ENCODE measurements around the gene SYCE3. TPM values are rescaled to one million over a fixed set of nuclear protein-coding genes. Genes with fewer than 3 reads are reported as not detected.

Gene SYCE3
- total RNA-seq, 4 donors from 2014 or later: not detected

DNA sequence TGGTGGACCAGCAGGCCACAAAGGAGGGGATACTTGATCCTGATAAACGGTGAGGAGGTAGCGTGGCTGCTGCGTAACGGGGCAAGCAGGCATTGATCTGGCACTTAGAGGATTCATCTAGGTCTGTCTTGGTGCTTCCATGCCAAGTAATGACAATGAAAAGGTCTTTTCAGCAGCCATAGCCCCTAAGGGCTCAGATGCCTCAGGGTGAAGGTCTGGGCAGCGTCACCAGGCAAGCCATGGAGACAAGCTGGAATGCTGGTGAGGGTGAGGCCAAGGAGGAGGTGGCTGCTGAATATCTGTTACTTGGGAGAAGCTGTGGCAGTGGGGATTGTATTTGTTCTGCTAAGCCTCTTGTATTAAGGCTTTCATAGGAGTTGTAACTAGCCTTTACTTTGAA is 24.7 kb upstream of the SYCE3 start:
- no peak for DNase-seq (ENCODE audit: extremely low spot score)

DNA sequence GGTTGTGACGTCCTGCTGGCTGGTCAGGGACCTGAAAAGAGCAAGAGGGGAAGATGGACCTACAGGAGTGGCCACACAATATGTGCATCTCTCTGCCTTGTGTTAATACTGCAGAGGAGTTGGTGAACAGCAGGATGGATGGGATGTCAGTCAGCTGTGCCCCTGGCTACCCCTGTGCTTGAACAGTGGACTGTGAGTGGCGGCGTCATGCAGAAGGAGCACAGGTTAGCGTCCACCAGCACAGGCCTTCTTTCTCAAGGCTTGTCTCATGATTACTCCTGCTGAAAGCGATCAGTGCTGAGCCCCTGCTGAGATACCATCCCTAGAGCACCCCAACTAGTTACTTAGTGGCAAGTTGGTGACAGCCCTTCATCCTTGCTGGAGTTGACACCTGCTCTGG is 23.7 kb upstream of the SYCE3 start:
- TF ChIP-seq EP300 (IDR thresholded peaks at IDR 0.05): no peak
- TF ChIP-seq, protein P1, sequence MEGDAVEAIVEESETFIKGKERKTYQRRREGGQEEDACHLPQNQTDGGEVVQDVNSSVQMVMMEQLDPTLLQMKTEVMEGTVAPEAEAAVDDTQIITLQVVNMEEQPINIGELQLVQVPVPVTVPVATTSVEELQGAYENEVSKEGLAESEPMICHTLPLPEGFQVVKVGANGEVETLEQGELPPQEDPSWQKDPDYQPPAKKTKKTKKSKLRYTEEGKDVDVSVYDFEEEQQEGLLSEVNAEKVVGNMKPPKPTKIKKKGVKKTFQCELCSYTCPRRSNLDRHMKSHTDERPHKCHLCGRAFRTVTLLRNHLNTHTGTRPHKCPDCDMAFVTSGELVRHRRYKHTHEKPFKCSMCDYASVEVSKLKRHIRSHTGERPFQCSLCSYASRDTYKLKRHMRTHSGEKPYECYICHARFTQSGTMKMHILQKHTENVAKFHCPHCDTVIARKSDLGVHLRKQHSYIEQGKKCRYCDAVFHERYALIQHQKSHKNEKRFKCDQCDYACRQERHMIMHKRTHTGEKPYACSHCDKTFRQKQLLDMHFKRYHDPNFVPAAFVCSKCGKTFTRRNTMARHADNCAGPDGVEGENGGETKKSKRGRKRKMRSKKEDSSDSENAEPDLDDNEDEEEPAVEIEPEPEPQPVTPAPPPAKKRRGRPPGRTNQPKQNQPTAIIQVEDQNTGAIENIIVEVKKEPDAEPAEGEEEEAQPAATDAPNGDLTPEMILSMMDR (IDR thresholded peaks at IDR 0.05): no peak
- TF ChIP-seq POLR2A (IDR thresholded peaks at IDR 0.05; ENCODE audit: low read depth): no peak
- no peak for TF ChIP-seq POLR2AphosphoS5 (IDR thresholded peaks at IDR 0.05)
- Histone ChIP-seq H3K36me3 (peaks cover 0 to 1% (median under 1%) of the 10 kb centered on the region in 4 donors), H3K4me1 (peaks cover 12 to 17% (median 15%) of the 10 kb centered on the region in 4 donors), H3K4me3 (no peak overlapping the region), H3K9me3 (no peaks in the 10 kb centered on the region), H3K27ac (replicated peaks in 1 of 4) (no peak overlapping the region), H3K27me3 (no peaks in the 10 kb centered on the region)
- 80% methylated on average over 5 of the region's 5 CpGs for WGBS
- intact Hi-C loops (cut with DNase I): no loop called here
- no peak for DNase-seq (ENCODE audit: extremely low spot score)

More for the DNA sequence above, 24.7 kb upstream of the SYCE3 start:
- Histone ChIP-seq H3K36me3 (no peaks in the 10 kb centered on the region), H3K9me3 (no peaks in the 10 kb centered on the region), H3K4me1 (peaks cover 7 to 9% (median 8%) of the 10 kb centered on the region in 4 donors), H3K4me3 (no peak overlapping the region), H3K27me3 (no peaks in the 10 kb centered on the region), H3K27ac (replicated peaks in 1 of 4) (no peak overlapping the region)
- TF ChIP-seq EP300 (IDR thresholded peaks at IDR 0.05): no peak
- TF ChIP-seq, protein P1 (IDR thresholded peaks at IDR 0.05): no peak
- TF ChIP-seq POLR2AphosphoS5 (IDR thresholded peaks at IDR 0.05): no peak
- no peak for TF ChIP-seq POLR2A (IDR thresholded peaks at IDR 0.05; ENCODE audit: low read depth)
- WGBS: 100% methylated on average over 1 of the region's 5 CpGs
- intact Hi-C loops (cut with DNase I): no loop called here

GRCh38 chr22:50585781-50586180 is 23.1 kb upstream of the SYCE3 start:
- Histone ChIP-seq H3K9me3 (no peaks in the 10 kb centered on the region), H3K4me3 (no peak overlapping the region), H3K27me3 (no peaks in the 10 kb centered on the region), H3K27ac (replicated peaks in 1 of 4) (no peak overlapping the region), H3K36me3 (peaks cover 0 to 8% (median 6%) of the 10 kb centered on the region in 4 donors), H3K4me1 (peaks cover 19 to 24% (median 21%) of the 10 kb centered on the region in 4 donors)
- intact Hi-C loops (cut with DNase I): no loop called here
- DNase-seq (ENCODE audit: extremely low spot score): no peak
- WGBS: 91% methylated on average over 8 of the region's 8 CpGs
- no peak for TF ChIP-seq EP300 (IDR thresholded peaks at IDR 0.05)

- intact Hi-C loops (cut with DNase I): no loop called here
- peaks cover 0 to 12% (median 11%) of the 10 kb centered on the region in 4 donors for H3K36me3 ChIP-seq
- H3K27me3 ChIP-seq: no peaks in the 10 kb centered on the region
- 89% methylated on average over 3 of the region's 3 CpGs for WGBS
- H3K9me3 ChIP-seq: no peaks in the 10 kb centered on the region
- H3K4me1 ChIP-seq: peaks cover 19 to 27% (median 22%) of the 10 kb centered on the region in 4 donors
- DNase-seq (ENCODE audit: extremely low spot score): no peak
- H3K27ac ChIP-seq (replicated peaks in 1 of 4): no peak overlapping the region
- H3K4me3 ChIP-seq: no peak overlapping the region
- TF ChIP-seq, protein P1 (IDR thresholded peaks at IDR 0.05): no peak
- TF ChIP-seq EP300 (IDR thresholded peaks at IDR 0.05) (no peak), POLR2AphosphoS5 (IDR thresholded peaks at IDR 0.05) (no peak), POLR2A (IDR thresholded peaks at IDR 0.05; ENCODE audit: low read depth) (no peak)
Measured at GRCh38 chr22:50585238-50585637, 22.5 kb upstream of the SYCE3 start.

DNA sequence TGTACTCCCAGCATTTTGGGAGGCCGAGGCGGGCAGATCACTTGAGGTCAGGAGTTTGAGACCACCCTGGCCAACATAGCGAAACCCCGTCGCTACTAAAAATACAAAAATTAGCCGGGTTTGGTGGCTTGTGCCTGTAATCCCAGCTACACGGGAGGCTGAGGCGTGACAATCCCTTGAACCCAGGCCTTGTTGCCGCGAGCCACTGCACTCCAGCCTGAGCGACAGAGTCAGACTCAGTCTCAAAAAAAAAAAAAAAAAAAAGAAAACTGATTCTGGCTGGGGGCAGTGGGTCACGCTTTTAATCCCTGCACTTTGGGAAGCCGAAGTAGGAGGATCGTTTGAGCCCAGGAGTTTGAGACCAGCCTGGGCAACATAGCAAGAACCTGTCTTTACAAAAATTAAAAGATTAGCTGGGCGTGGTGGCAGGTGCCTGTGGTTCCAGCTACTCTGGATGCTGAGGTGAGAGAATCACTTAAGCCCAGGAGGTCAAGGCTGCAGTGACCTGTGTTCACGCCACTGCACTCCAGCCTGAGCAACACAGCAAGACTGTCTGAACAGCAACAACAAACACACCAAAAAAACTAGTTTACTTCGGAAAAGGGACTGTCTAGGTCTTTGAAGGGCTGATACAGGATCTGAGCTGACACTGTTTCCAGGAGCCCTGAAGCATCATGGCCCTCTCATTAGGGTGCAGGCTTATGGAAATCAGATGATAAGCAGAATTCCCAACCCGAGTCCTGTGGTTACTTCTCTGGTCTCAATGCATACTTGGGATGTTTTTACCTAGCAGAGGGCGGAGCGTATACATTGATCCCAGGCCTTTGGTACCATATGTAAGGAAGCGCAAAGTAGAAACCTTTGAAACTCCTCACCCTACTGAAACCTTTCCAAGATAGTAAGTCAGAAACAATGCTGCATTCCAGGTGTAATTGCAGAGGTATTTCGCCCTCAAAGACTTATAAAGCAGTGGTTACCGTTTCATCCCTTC is 21.7 kb upstream of the SYCE3 start:
- WGBS: 95% methylated on average over 23 of the region's 23 CpGs
- Histone ChIP-seq H3K36me3 (peaks cover 0 to 20% (median 17%) of the 10 kb centered on the region in 4 donors), H3K4me1 (peaks cover 19 to 36% (median 26%) of the 10 kb centered on the region in 4 donors), H3K4me3 (no peak overlapping the region), H3K9me3 (no peaks in the 10 kb centered on the region), H3K27ac (replicated peaks in 1 of 4) (no peak overlapping the region), H3K27me3 (no peaks in the 10 kb centered on the region)
- no peak for DNase-seq (ENCODE audit: extremely low spot score)
- intact Hi-C loops (cut with DNase I): loop anchor here (5.0 kb wide), 2 partner anchors 38 to 57 kb away; partner anchors contain the start of gene SCO2
- TF ChIP-seq, protein P1 (IDR thresholded peaks at IDR 0.05): no peak
- TF ChIP-seq POLR2A (IDR thresholded peaks at IDR 0.05; ENCODE audit: low read depth) (no peak), POLR2AphosphoS5 (IDR thresholded peaks at IDR 0.05) (no peak), EP300 (IDR thresholded peaks at IDR 0.05) (no peak)
